TTC549 (cell line): ENCODE measurements around the gene ATXN2L.
"Not testable (repeated sequence)": the region's sequence is repeated elsewhere in the genome, so short reads cannot be mapped to it uniquely, and the experiment has no call there.

Experiments
- FAIRE-seq: peaks from 2 replicates; lab custom pipeline; 2012; peaks lifted over from hg19 to GRCh38; lab: Jason Lieb, UNC

Gene ATXN2L

GRCh38 chr16:28822520-28823290 is at the start of gene ATXN2L:
TSS of gene ATXN2L (plus strand) at chr16:28822999. CDS start at chr16:28823260, 261 bp downstream.
- FAIRE-seq: no peak

GRCh38 chr16:28781697-28782096 is 41.1 kb upstream of the ATXN2L start:
- not testable (repeated sequence) for FAIRE-seq

- FAIRE-seq: not testable (repeated sequence)
These were observed 40.4 kb upstream of the ATXN2L start for GRCh38 chr16:28782357-28782756.

- not testable (repeated sequence) for FAIRE-seq
These were observed 20.4 kb upstream of the ATXN2L start for GRCh38 chr16:28802235-28803019.

- FAIRE-seq: not testable (repeated sequence)
These were observed 15.2 kb upstream of the ATXN2L start for GRCh38 chr16:28807445-28808120.

- no peak for FAIRE-seq
These were observed 2.8 kb upstream of the ATXN2L start for GRCh38 chr16:28820016-28820415.

- FAIRE-seq: not testable (repeated sequence)
These were observed 2.3 kb upstream of the ATXN2L start for GRCh38 chr16:28820546-28820945.

GRCh38 chr16:28821874-28822519 is 802 bp upstream of the ATXN2L start:
- no peak for FAIRE-seq

- FAIRE-seq: no peak
These were observed 583 bp downstream of the ATXN2L start for GRCh38 chr16:28823291-28823872.

GRCh38 chr16:28823873-28824716 is 1.3 kb downstream of the ATXN2L start:
- no peak for FAIRE-seq

GRCh38 chr16:28824717-28824973 is 1.8 kb downstream of the ATXN2L start:
- no peak for FAIRE-seq

- FAIRE-seq: no peak
These were observed 3.3 kb downstream of the ATXN2L start for GRCh38 chr16:28826141-28826540.

GRCh38 chr16:28829747-28830146 is 6.9 kb downstream of the ATXN2L start:
- no peak for FAIRE-seq

GRCh38 chr16:28830531-28830930 is 7.7 kb downstream of the ATXN2L start:
- FAIRE-seq: no peak

- FAIRE-seq: no peak
These were observed 11.6 kb downstream of the ATXN2L start for GRCh38 chr16:28834349-28834748.

GRCh38 chr16:28834873-28835863 is 12.4 kb downstream of the ATXN2L start:
- no peak for FAIRE-seq

- no peak for FAIRE-seq
These were observed 13.3 kb downstream of the ATXN2L start for GRCh38 chr16:28835864-28836760.

- no peak for FAIRE-seq
These were observed 13.9 kb downstream of the ATXN2L start for GRCh38 chr16:28836761-28837064.
